ENCODE measurements around the gene PRKAR2B.

The PRKAR2B gene

GRCh38 chr7:107208563-107208962 lies 164.1 kb downstream of the PRKAR2B start:
- H3K4me3 ChIP-seq (ENCODE audit: low read depth, low read length): no peak overlapping the region
- no peak for TF ChIP-seq CTCF (IDR thresholded peaks at IDR 0.05; ENCODE audit: low read depth, low read length)

GRCh38 chr7:107209565-107209964 lies 165.1 kb downstream of the PRKAR2B start:
- TF ChIP-seq CTCF (IDR thresholded peaks at IDR 0.05; ENCODE audit: low read depth, low read length): no peak
- H3K4me3 ChIP-seq (ENCODE audit: low read depth, low read length): no peak overlapping the region

GRCh38 chr7:107210400-107210799 lies 165.9 kb downstream of the PRKAR2B start:
- H3K4me3 ChIP-seq (ENCODE audit: low read depth, low read length): no peak overlapping the region
- TF ChIP-seq CTCF (IDR thresholded peaks at IDR 0.05; ENCODE audit: low read depth, low read length): no peak
